ENCODE measurements around the gene LAMC1. TPM values are rescaled to one million over a fixed set of nuclear protein-coding genes. Genes with fewer than 3 reads are reported as not detected.

The LAMC1 gene
- total and polyA plus RNA-seq, 2 of the 4 experiments (the other 2 are of a cell fraction), result 249 to 394 TPM

GRCh38 chr1:183027791-183028190, 4.6 kb downstream of the LAMC1 start:
- BruUV-seq (replicated peaks), result no TSS peak
- Histone ChIP-seq H2AFZ (replicated peaks; ENCODE audit: low read length, poor library complexity) (no peak overlapping the region), H3K4me2 (ENCODE audit: low read depth, low read length) (peak overlapping the region; percentile 55), H3K23ac (ENCODE audit: low read depth, low read length) (peak overlapping the region; percentile 67; the same call in 1 of the 2 replicates), H3K14ac (replicated peaks; ENCODE audit: low read depth, low read length) (peak overlapping the region; percentile 24; the same call in 1 of the 2 replicates), H3K79me1 (ENCODE audit: low read depth in 1 of 2, low read length in 2 of 2) (peaks cover 4 to 48% of the 10 kb centered on the region in 2 experiments; a peak in 2 of 4 replicates), H2AK9ac (replicated peaks; ENCODE audit: low read depth, low read length, poor library complexity) (no peak overlapping the region), H3K9ac (ENCODE audit: low read depth, low read length) (no peak overlapping the region), H3K9me3 (ENCODE audit: control insufficient read depth, insufficient read depth, low read length) (no peaks in the 10 kb centered on the region), H4K8ac (ENCODE audit: low read depth in 2 of 2, low read length in 2 of 2) (no peak overlapping the region), H3K4me1 (ENCODE audit: control insufficient read depth, insufficient read depth, low read length) (peaks cover 15% of the 10 kb centered on the region), H2BK15ac (ENCODE audit: low read depth, low read length) (no peak overlapping the region), H3K27ac (ENCODE audit: insufficient read depth, low read length) (no peak overlapping the region), H3K36me3 (ENCODE audit: control insufficient read depth, insufficient read depth, low read length) (peaks cover 4% of the 10 kb centered on the region; the same call in 1 of the 2 replicates), H3K4ac (ENCODE audit: low read depth, low read length) (no peak overlapping the region), H2AK5ac (ENCODE audit: low read depth, low read length) (peak overlapping the region; percentile 45; the same call in 1 of the 2 replicates), H4K5ac (ENCODE audit: low read depth, low read length) (no peak overlapping the region), H3K27me3 (ENCODE audit: control insufficient read depth, insufficient read depth, low read length) (no peaks in the 10 kb centered on the region), H4K91ac (ENCODE audit: insufficient read depth, low read depth, low read length) (no peak overlapping the region), H3K56ac (ENCODE audit: extremely low read depth, insufficient read depth, low read length) (no peak overlapping the region), H4K20me1 (ENCODE audit: insufficient read depth, low read length) (peaks cover 77% of the 10 kb centered on the region), H2BK5ac (ENCODE audit: low read depth, low read length, poor library complexity, severe bottlenecking) (no peak overlapping the region), H2BK120ac (ENCODE audit: low read depth, low read length) (no peak overlapping the region), H2BK20ac (ENCODE audit: low read depth, low read length) (no peak overlapping the region), H3K18ac (ENCODE audit: low read depth, low read length) (no peak overlapping the region), H3K9me1 (ENCODE audit: insufficient read depth, low read length) (peaks cover 16% of the 10 kb centered on the region), H3K4me3 (ENCODE audit: insufficient read depth, low read depth, low read length) (no peak overlapping the region)
- ChIA-PET POLR2A (ENCODE audit: unreplicated experiment) (no interaction called here), CTCF (interaction anchor here (0.9 to 1.1 kb wide), 2 partner anchors 35 to 108 kb away, joined by 3 read pairs; no protein-coding TSS in a partner anchor)
- dilution Hi-C loops (cut with HindIII; ENCODE audit: low sequenced_read_pairs, unreplicated experiment) (no loop called here), intact Hi-C loops (cut with micrococcal nuclease) (no loop called here), in situ Hi-C loops (cut with MboI; ENCODE audit: low sequenced_read_pairs) (loop anchor here (10.0 kb wide), 1 partner anchor 207 kb away; no protein-coding TSS in a partner anchor)
- DNase-seq (no peak), ATAC-seq (ENCODE audit: low read depth) (no peak)
- TF ChIP-seq CEBPB (IDR thresholded peaks at IDR 0.05; ENCODE audit: low read depth, low read length), result no peak
- TF ChIP-seq CTCF (conservative IDR thresholded peaks at IDR 0.05; ENCODE audit: low read depth, low read length), result no peak
- no peak for TF ChIP-seq MAZ (IDR thresholded peaks at IDR 0.05; ENCODE audit: borderline replicate concordance, low read depth, low read length)
- TF ChIP-seq MXI1 (IDR thresholded peaks at IDR 0.05; ENCODE audit: borderline replicate concordance, low read depth, low read length), result no peak
- no peak for TF ChIP-seq RFX5 (IDR thresholded peaks at IDR 0.05; ENCODE audit: low read depth, low read length)

All from IMR-90 (cell line).